BJ (cell line): ENCODE data around the gene KCNA2. TPM values are rescaled to one million over a fixed set of nuclear protein-coding genes. Genes with fewer than 3 reads are reported as not detected.

Source experiments
- CTCF ChIA-PET: fragments of 350-600 bp; formaldehyde crosslinking; extraction: SDS; loops from one replicate; lab custom pipeline; 2021; ENCODE audit warnings: antibody characterized with exemption, inconsistent platforms; lab: Yijun Ruan, JAX
- POLR2A ChIA-PET: fragments of 300-600 bp; sonication (Branson Sonifier 250); formaldehyde crosslinking; extraction: SDS; loops from one replicate; lab custom pipeline; 2021; ENCODE audit warnings: antibody characterized with exemption; lab: Charles Lee
- DNase-seq: peaks from one replicate; pipeline ENCODE4 v3.0.0-alpha.2; 2011; ENCODE audit warnings: low read depth
- H3K27me3 ChIP-seq: 2 replicates; pipeline ENCODE4 v1.6.0; 2011; ENCODE audit warnings: low read length; ENCODE audit not compliant: control insufficient read depth, insufficient read depth
- H3K36me3 ChIP-seq: 2 replicates; pipeline ENCODE4 v1.5.1; 2011; ENCODE audit warnings: low read length; ENCODE audit not compliant: control insufficient read depth, insufficient read depth
- H3K4me3 ChIP-seq: 2 replicates; pipeline ENCODE4 v1.5.1; 2011; ENCODE audit warnings: low read depth, mild to moderate bottlenecking, control low read depth, low read length
- CTCF ChIP-seq: IDR thresholded peaks from 2 replicates; pipeline ENCODE4 v1.5.1; 2011; ENCODE audit warnings: low read depth, mild to moderate bottlenecking, control low read depth, inconsistent platforms, low read length, moderate library complexity; ENCODE audit not compliant: insufficient read depth
- polyA plus RNA-seq: library from polyadenylated mRNA; depleted of rRNA; stranded (reverse); fragments of >200 nt; gene quantifications from 2 replicates; pipeline ENCODE4 v1.2.3, GENCODE V29; 2011

The KCNA2 gene
- polyA plus RNA-seq, 1 experiment, result not detected

- peaks cover 11% of the 10 kb centered on the region for H3K27me3 ChIP-seq
- ChIA-PET POLR2A (no interaction called here), CTCF (interaction anchor here (0.6 to 5.8 kb wide), 13 partner anchors 11 to 416 kb away, joined by 3 to 70 read pairs (median 4); partner anchors contain the start of gene KCNA2)
- no peak for TF ChIP-seq CTCF
- no peak overlapping the region for H3K4me3 ChIP-seq
- H3K36me3 ChIP-seq, result no peaks in the 10 kb centered on the region
- no peak for DNase-seq
Measured at GRCh38 chr1:110616587-110616986, 10.4 kb upstream of the KCNA2 start.

- Histone ChIP-seq H3K4me3 (no peak overlapping the region), H3K27me3 (peaks cover 13% of the 10 kb centered on the region), H3K36me3 (no peaks in the 10 kb centered on the region)
- ChIA-PET CTCF (interaction anchor here (1.0 to 5.8 kb wide), 7 partner anchors 10 to 172 kb away, joined by 3 to 70 read pairs (median 7); partner anchors contain the start of gene KCNA2), POLR2A (no interaction called here)
- no peak for DNase-seq
- TF ChIP-seq CTCF, result peak; percentile 82
Measured at GRCh38 chr1:110615548-110616130, 9.5 kb upstream of the KCNA2 start.

- no peak for DNase-seq
- ChIA-PET CTCF (no interaction called here), POLR2A (no interaction called here)
- TF ChIP-seq CTCF, result no peak
- no peaks in the 10 kb centered on the region for H3K36me3 ChIP-seq
- H3K27me3 ChIP-seq, result peaks cover 23% of the 10 kb centered on the region
- H3K4me3 ChIP-seq, result no peak overlapping the region
Measured at GRCh38 chr1:110612060-110612745, 6.0 kb upstream of the KCNA2 start.

- peaks cover 33% of the 10 kb centered on the region for H3K27me3 ChIP-seq
- ChIA-PET POLR2A (no interaction called here), CTCF (interaction anchor here (1.0 to 1.9 kb wide), 3 partner anchors 8 to 171 kb away, joined by 3 to 6 read pairs (median 4); no protein-coding TSS in a partner anchor)
- H3K36me3 ChIP-seq, result no peaks in the 10 kb centered on the region
- no peak for DNase-seq
- TF ChIP-seq CTCF, result no peak
- H3K4me3 ChIP-seq, result no peak overlapping the region
Measured at GRCh38 chr1:110610696-110611286, 4.6 kb upstream of the KCNA2 start.

GRCh38 chr1:110610084-110610483, 3.9 kb upstream of the KCNA2 start:
- Histone ChIP-seq H3K27me3 (peaks cover 37% of the 10 kb centered on the region), H3K36me3 (no peaks in the 10 kb centered on the region), H3K4me3 (no peak overlapping the region)
- DNase-seq, result no peak
- TF ChIP-seq CTCF, result no peak
- ChIA-PET CTCF (interaction anchor here (1.0 to 1.9 kb wide), 3 partner anchors 9 to 171 kb away, joined by 3 to 6 read pairs (median 4); no protein-coding TSS in a partner anchor), POLR2A (no interaction called here)
